ELR (cell line): ENCODE results near the gene KLHL18.
"Not testable (repeated sequence)": the region's sequence is repeated elsewhere in the genome, so short reads cannot be mapped to it uniquely, and the experiment has no call there.

Source experiments
- DNase-seq: peaks from one replicate; pipeline ENCODE4 v3.0.0-alpha.2; 2015; ENCODE audit warnings: low read depth

Gene KLHL18

GRCh38 chr3:47314056-47314764 is 31.5 kb downstream of the KLHL18 start:
- no peak for DNase-seq

- DNase-seq: no peak
Observed at GRCh38 chr3:47315069-47315647, 32.4 kb downstream of the KLHL18 start.

GRCh38 chr3:47316151-47316550 is 33.4 kb downstream of the KLHL18 start:
- DNase-seq: not testable (repeated sequence)

GRCh38 chr3:47318916-47319315 is 36.2 kb downstream of the KLHL18 start:
- no peak for DNase-seq

GRCh38 chr3:47319956-47320355 is 37.2 kb downstream of the KLHL18 start:
- DNase-seq: no peak

GRCh38 chr3:47323431-47324277 is 40.9 kb downstream of the KLHL18 start:
- peak; percentile 65 for DNase-seq

GRCh38 chr3:47324278-47324865 is 41.6 kb downstream of the KLHL18 start:
- DNase-seq: peak; percentile 80

- DNase-seq: no peak
Observed at GRCh38 chr3:47333907-47334306, 51.2 kb downstream of the KLHL18 start.

GRCh38 chr3:47337656-47338055 is 54.9 kb downstream of the KLHL18 start:
- DNase-seq: no peak

- no peak for DNase-seq
Observed at GRCh38 chr3:47339951-47340350, 57.2 kb downstream of the KLHL18 start.

- no peak for DNase-seq
Observed at GRCh38 chr3:47340866-47341265, 58.1 kb downstream of the KLHL18 start.

GRCh38 chr3:47342151-47342550 is 59.4 kb downstream of the KLHL18 start:
- no peak for DNase-seq

GRCh38 chr3:47342812-47343211 is 60.1 kb downstream of the KLHL18 start:
- no peak for DNase-seq

GRCh38 chr3:47343471-47343971 is 60.8 kb downstream of the KLHL18 start:
- no peak for DNase-seq

GRCh38 chr3:47344971-47345370 is 62.2 kb downstream of the KLHL18 start:
- DNase-seq: no peak

GRCh38 chr3:47347217-47347801 is 64.6 kb downstream of the KLHL18 start:
- peak; percentile 39 for DNase-seq

- DNase-seq: no peak
Observed at GRCh38 chr3:47348411-47349154, 65.8 kb downstream of the KLHL18 start.

GRCh38 chr3:47355010-47355409 is 72.3 kb downstream of the KLHL18 start:
- DNase-seq: no peak

- no peak for DNase-seq
Observed at GRCh38 chr3:47356201-47356600, 73.5 kb downstream of the KLHL18 start.

GRCh38 chr3:47359323-47359722 is 76.6 kb downstream of the KLHL18 start:
- no peak for DNase-seq

GRCh38 chr3:47360110-47360517 is 77.4 kb downstream of the KLHL18 start:
- DNase-seq: peak; percentile 10
